ENCODE measurements around the gene CLIP1.
A peak's percentile ranks its signal among the peaks of the same experiment; 100 is the strongest.
"Not testable (repeated sequence)": the region's sequence is repeated elsewhere in the genome, so short reads cannot be mapped to it uniquely, and the experiment has no call there.

Gene CLIP1

GRCh38 chr12:122374707-122375106, 47.8 kb downstream of the CLIP1 start:
- DNase-seq (ENCODE audit: low read depth) = no peak
- H3K4me3 ChIP-seq (ENCODE audit: control insufficient read depth, low read depth, low read length) = no peak overlapping the region
- no peak for TF ChIP-seq CTCF (conservative IDR thresholded peaks at IDR 0.05; ENCODE audit: control insufficient read depth, insufficient read depth, low read depth, low read length)

GRCh38 chr12:122371475-122372045, 50.9 kb downstream of the CLIP1 start:
- TF ChIP-seq CTCF (conservative IDR thresholded peaks at IDR 0.05; ENCODE audit: control insufficient read depth, insufficient read depth, low read depth, low read length) = no peak
- DNase-seq (ENCODE audit: low read depth) = no peak
- H3K4me3 ChIP-seq (ENCODE audit: control insufficient read depth, low read depth, low read length) = no peak overlapping the region

DNA sequence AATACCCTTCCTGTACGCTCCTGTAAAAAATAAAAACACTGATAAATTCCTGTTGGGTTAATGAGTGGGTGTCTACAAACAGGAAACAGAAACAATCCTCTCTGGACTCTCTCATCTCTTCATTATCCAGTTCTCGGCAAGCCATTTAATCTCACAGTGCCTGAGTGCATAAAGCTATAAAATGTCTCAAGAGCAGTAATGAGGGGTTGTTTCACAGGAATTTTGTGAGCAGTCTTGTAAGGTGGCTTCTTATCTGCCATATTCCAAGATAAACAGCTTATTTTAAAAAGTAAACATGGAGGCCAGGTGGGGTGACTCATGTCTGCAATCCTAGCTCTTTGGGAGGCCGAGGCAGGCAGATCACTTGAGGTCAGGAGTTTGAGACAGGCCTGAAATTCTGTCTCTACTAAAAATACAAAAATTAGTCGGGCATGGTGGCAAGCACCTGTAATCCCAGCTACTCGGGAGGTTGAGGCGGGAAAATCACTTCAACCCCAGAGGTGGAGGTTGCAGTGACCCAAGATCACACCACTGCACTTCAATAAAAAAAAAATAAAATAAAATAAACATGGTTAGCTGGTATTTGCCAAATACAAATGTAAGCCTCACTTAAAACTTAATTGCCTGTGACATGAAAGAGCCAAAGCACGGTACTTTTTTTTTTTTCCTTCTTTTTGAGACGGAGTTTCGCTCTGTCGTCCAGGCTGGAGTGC, 54.0 kb downstream of the CLIP1 start:
- TF ChIP-seq CTCF (conservative IDR thresholded peaks at IDR 0.05; ENCODE audit: control insufficient read depth, insufficient read depth, low read depth, low read length) = no peak
- DNase-seq (ENCODE audit: low read depth) = peak; percentile 64
- no peak overlapping the region for H3K4me3 ChIP-seq (ENCODE audit: control insufficient read depth, low read depth, low read length)

GRCh38 chr12:122367632-122368031, 54.8 kb downstream of the CLIP1 start:
- H3K4me3 ChIP-seq (ENCODE audit: control insufficient read depth, low read depth, low read length) = not testable (repeated sequence)

DNA sequence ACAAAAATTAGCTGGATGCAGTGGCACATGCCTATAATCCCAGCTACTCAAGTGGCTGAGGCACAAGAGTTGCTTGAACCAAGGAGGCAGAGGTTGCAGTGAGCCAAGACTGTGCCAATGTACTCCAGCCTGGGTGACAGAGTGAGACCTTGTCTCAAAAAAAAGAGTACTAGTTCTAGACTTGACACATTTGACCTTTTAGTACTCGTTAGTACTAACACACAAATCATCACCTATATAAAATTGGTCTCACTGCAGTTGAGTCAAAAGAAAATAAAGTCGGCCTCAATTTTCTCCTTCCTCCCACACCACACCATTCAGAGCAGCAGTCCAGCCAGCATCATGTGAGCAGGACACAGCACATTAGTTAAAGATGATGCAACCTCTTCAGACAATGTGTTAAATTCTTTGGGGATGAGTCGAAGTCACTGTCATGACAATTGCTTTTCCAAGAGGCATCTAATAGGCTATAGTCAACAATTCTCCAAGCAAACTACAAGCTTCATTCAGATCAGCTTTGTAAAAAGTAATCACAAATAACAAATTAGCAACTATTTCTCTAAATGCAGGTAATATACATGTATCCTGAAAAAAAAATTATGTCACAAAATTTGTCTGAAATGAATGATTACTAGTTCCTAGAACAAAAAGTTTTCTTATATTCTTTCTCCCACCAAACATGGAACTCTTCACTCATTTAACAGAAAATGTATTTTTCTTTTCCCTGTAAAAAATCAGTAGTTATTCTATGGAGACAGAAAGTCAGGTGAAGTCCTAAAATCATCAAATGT, 55.6 kb downstream of the CLIP1 start:
- no peak for TF ChIP-seq CTCF (conservative IDR thresholded peaks at IDR 0.05; ENCODE audit: control insufficient read depth, insufficient read depth, low read depth, low read length)
- H3K4me3 ChIP-seq (ENCODE audit: control insufficient read depth, low read depth, low read length) = no peak overlapping the region
- peak; percentile 96 for DNase-seq (ENCODE audit: low read depth)

More at GRCh38 chr12:122367632-122368031, 54.8 kb downstream of the CLIP1 start:
- not testable (repeated sequence) for DNase-seq (ENCODE audit: low read depth)

- DNase-seq (ENCODE audit: low read depth) = not testable (repeated sequence)
Measured at GRCh38 chr12:122365226-122365625, 57.2 kb downstream of the CLIP1 start.

DNA sequence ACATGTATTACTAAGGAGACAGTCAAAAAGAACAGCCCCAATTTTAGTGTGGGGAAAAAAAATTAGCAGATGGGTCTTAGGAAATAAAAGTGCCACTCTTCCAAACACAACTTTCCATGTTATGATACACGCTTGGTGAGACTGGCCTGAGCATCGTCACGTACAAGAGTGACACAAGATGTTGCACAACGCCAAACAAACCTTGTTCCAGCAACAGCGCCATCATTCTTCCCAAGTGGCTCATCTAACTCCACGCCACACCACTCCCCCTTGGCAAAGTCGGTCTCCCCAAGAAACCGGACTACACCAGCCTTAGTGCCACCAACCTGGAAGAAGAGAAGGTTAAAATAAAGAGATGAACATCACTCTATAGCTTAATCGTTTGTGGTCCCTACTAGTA, 58.7 kb downstream of the CLIP1 start:
- H3K4me3 ChIP-seq (ENCODE audit: control insufficient read depth, low read depth, low read length) = no peak overlapping the region
- peak; percentile 49 for DNase-seq (ENCODE audit: low read depth)
- no peak for TF ChIP-seq CTCF (conservative IDR thresholded peaks at IDR 0.05; ENCODE audit: control insufficient read depth, insufficient read depth, low read depth, low read length)

More at GRCh38 chr12:122365226-122365625, 57.2 kb downstream of the CLIP1 start:
- not testable (repeated sequence) for H3K4me3 ChIP-seq (ENCODE audit: control insufficient read depth, low read depth, low read length)
